Mucosa of rectum (tissue), 2 donors: Measurements from ENCODE around the gene C1orf50.

Source experiments
- H3K27ac ChIP-seq, 2 donors: one replicate each; pipeline ENCODE4 v1.7.0; 2013; ENCODE audit warnings: inconsistent platforms in 2 of 2, low read depth in 2 of 2, low read length in 2 of 2
- H3K27me3 ChIP-seq, 2 donors: one replicate each; pipeline ENCODE4 v1.7.0; 2013; ENCODE audit warnings: low read length in 2 of 2; ENCODE audit not compliant: control insufficient read depth in 2 of 2, insufficient read depth in 2 of 2
- H3K36me3 ChIP-seq, 2 donors: one replicate each; pipeline ENCODE4 v1.7.0; 2013; ENCODE audit warnings: low read length in 2 of 2; ENCODE audit not compliant: control insufficient read depth in 2 of 2, insufficient read depth in 2 of 2
- H3K4me1 ChIP-seq, 2 donors: one replicate each; pipeline ENCODE4 v1.7.0; 2013; ENCODE audit warnings: low read length in 2 of 2, mild to moderate bottlenecking in 1 of 2; ENCODE audit not compliant: control insufficient read depth in 2 of 2, insufficient read depth in 2 of 2
- H3K4me3 ChIP-seq, 2 donors: one replicate each; pipeline ENCODE4 v1.7.0; 2013; ENCODE audit warnings: low read length in 2 of 2
- H3K9ac ChIP-seq, 2 donors: one replicate each; pipeline ENCODE4 v1.7.0; 2013; ENCODE audit warnings: low read length in 2 of 2, low read depth in 1 of 2, mild to moderate bottlenecking in 1 of 2
- H3K9me3 ChIP-seq, 2 donors: one replicate each; pipeline ENCODE4 v1.7.0; 2013; ENCODE audit warnings: low read length in 2 of 2; ENCODE audit not compliant: control insufficient read depth in 2 of 2
- donor health status: healthy.
- donor health status: Normal muscosa, but diverticular disease.

C1orf50 gene

GRCh38 chr1:42774928-42775526 lies 8.0 kb downstream of the C1orf50 start:
- Histone ChIP-seq H3K27me3 (no peaks in the 10 kb centered on the region), H3K4me3 (no peak overlapping the region), H3K27ac (no peak overlapping the region), H3K9ac (no peak overlapping the region), H3K36me3 (peaks cover 29 to 32% of the 10 kb centered on the region in 2 donors), H3K4me1 (no peaks in the 10 kb centered on the region), H3K9me3 (no peaks in the 10 kb centered on the region)

- Histone ChIP-seq H3K36me3 (peaks cover 29 to 40% of the 10 kb centered on the region in 2 donors), H3K9ac (no peak overlapping the region), H3K9me3 (no peaks in the 10 kb centered on the region), H3K4me3 (no peak overlapping the region), H3K4me1 (no peaks in the 10 kb centered on the region), H3K27me3 (no peaks in the 10 kb centered on the region), H3K27ac (no peak overlapping the region)
Observed at GRCh38 chr1:42776502-42776901, 9.5 kb downstream of the C1orf50 start.

- Histone ChIP-seq H3K9me3 (no peaks in the 10 kb centered on the region), H3K36me3 (peaks cover 29 to 40% of the 10 kb centered on the region in 2 donors), H3K9ac (no peak overlapping the region), H3K27ac (no peak overlapping the region), H3K4me1 (no peaks in the 10 kb centered on the region), H3K27me3 (no peaks in the 10 kb centered on the region), H3K4me3 (no peak overlapping the region)
Observed at GRCh38 chr1:42777852-42778251, 10.8 kb downstream of the C1orf50 start.

GRCh38 chr1:42779725-42780124 lies 12.7 kb downstream of the C1orf50 start:
- Histone ChIP-seq H3K4me1 (no peaks in the 10 kb centered on the region), H3K9me3 (no peaks in the 10 kb centered on the region), H3K27ac (no peak overlapping the region), H3K27me3 (no peaks in the 10 kb centered on the region), H3K9ac (no peak overlapping the region), H3K36me3 (peaks cover 19 to 32% of the 10 kb centered on the region in 2 donors), H3K4me3 (no peak overlapping the region)

GRCh38 chr1:42780176-42780575 lies 13.1 kb downstream of the C1orf50 start:
- H3K4me1 ChIP-seq: peaks cover 0 to 2% of the 10 kb centered on the region in 2 donors
- no peaks in the 10 kb centered on the region for H3K9me3 ChIP-seq
- H3K36me3 ChIP-seq: peaks cover 15 to 27% of the 10 kb centered on the region in 2 donors
- H3K27me3 ChIP-seq: no peaks in the 10 kb centered on the region
- H3K4me3 ChIP-seq: no peak overlapping the region
- H3K27ac ChIP-seq: no peak overlapping the region
- H3K9ac ChIP-seq: no peak overlapping the region

- peaks cover 0 to 6% of the 10 kb centered on the region in 2 donors for H3K4me1 ChIP-seq
- H3K27ac ChIP-seq: no peak overlapping the region
- no peaks in the 10 kb centered on the region for H3K27me3 ChIP-seq
- no peak overlapping the region for H3K4me3 ChIP-seq
- no peak overlapping the region for H3K9ac ChIP-seq
- H3K36me3 ChIP-seq: peaks cover 0 to 8% of the 10 kb centered on the region in 2 donors
- H3K9me3 ChIP-seq: no peaks in the 10 kb centered on the region
Observed at GRCh38 chr1:42783092-42783491, 16.0 kb downstream of the C1orf50 start.

GRCh38 chr1:42784547-42784945 lies 17.5 kb downstream of the C1orf50 start:
- Histone ChIP-seq H3K4me3 (no peak overlapping the region), H3K9ac (no peak overlapping the region)

GRCh38 chr1:42784946-42785693 lies 18.1 kb downstream of the C1orf50 start, which contains the start of gene TMEM269:
Gene TMEM269, plus strand, starts transcription at chr1:42784991. Its CDS starts 4,903 bp downstream, at chr1:42789894.
- H3K27me3 ChIP-seq: no peaks in the 10 kb centered on the region
- peaks cover 0 to 8% of the 10 kb centered on the region in 2 donors for H3K36me3 ChIP-seq
- H3K4me3 ChIP-seq: peak within 1 kb of the TSS; percentile 52 to 56
- no peaks in the 10 kb centered on the region for H3K9me3 ChIP-seq
- peaks cover 0 to 6% of the 10 kb centered on the region in 2 donors for H3K4me1 ChIP-seq
- H3K27ac ChIP-seq: no peak within 1 kb of the TSS
- H3K9ac ChIP-seq: peak within 1 kb of the TSS in 1 of 2 donors; percentile 29

More at GRCh38 chr1:42784547-42784945, 17.5 kb downstream of the C1orf50 start:
- Histone ChIP-seq H3K9me3 (no peaks in the 10 kb centered on the region), H3K27ac (no peak overlapping the region), H3K36me3 (peaks cover 0 to 8% of the 10 kb centered on the region in 2 donors), H3K27me3 (no peaks in the 10 kb centered on the region), H3K4me1 (peaks cover 0 to 6% of the 10 kb centered on the region in 2 donors)

- Histone ChIP-seq H3K27me3 (no peaks in the 10 kb centered on the region), H3K4me1 (peaks cover 0 to 6% of the 10 kb centered on the region in 2 donors), H3K36me3 (no peaks in the 10 kb centered on the region), H3K9me3 (no peaks in the 10 kb centered on the region), H3K4me3 (no peak overlapping the region), H3K9ac (no peak overlapping the region), H3K27ac (no peak overlapping the region)
Observed at GRCh38 chr1:42786097-42786496, 19.0 kb downstream of the C1orf50 start.

GRCh38 chr1:42788021-42788420 lies 21.0 kb downstream of the C1orf50 start:
- H3K27ac ChIP-seq: no peak overlapping the region
- H3K9ac ChIP-seq: no peak overlapping the region
- no peaks in the 10 kb centered on the region for H3K27me3 ChIP-seq
- no peaks in the 10 kb centered on the region for H3K9me3 ChIP-seq
- H3K4me1 ChIP-seq: peaks cover 0 to 6% of the 10 kb centered on the region in 2 donors
- H3K4me3 ChIP-seq: no peak overlapping the region
- no peaks in the 10 kb centered on the region for H3K36me3 ChIP-seq
